OCI-LY3 (cell line): ENCODE measurements around the gene PLD1.

ENCODE experiments used
- H2AFZ ChIP-seq: fragments of 200-600, 300-600 bp; shearing (Covaris generic); 2 replicates; pipeline ENCODE4 v1.6.0; 2014; ENCODE audit warnings: antibody characterized with exemption, low read depth, low read length
- H3K27ac ChIP-seq: fragments of 200-600, 300-600 bp; sonication (generic); 2 replicates; pipeline ENCODE4 v1.5.1; 2014; ENCODE audit warnings: mild to moderate bottlenecking, low read length, moderate library complexity, mixed read lengths
- H3K27me3 ChIP-seq: fragments of 200-600, 300-600 bp; sonication (generic); 2 replicates; pipeline ENCODE4 v1.6.1; 2014; ENCODE audit warnings: low read depth, low read length, mixed read lengths
- H3K36me3 ChIP-seq: fragments of 200-600, 300-600 bp; sonication (generic); replicated peaks from 2 replicates; pipeline ENCODE3; 2014; ENCODE audit warnings: low read depth, low read length, mixed read lengths
- H3K4me1 ChIP-seq: fragments of 300-600, 200-600 bp; sonication (generic); 2 replicates; pipeline ENCODE4 v1.6.1; 2014; ENCODE audit warnings: low read length, mixed read lengths
- H3K4me2 ChIP-seq: fragments of 200-600, 300-600 bp; sonication (generic); 2 replicates; pipeline ENCODE4 v1.6.1; 2014; ENCODE audit warnings: low read length, mixed read lengths
- H3K4me3 ChIP-seq: fragments of 300-600, 200-600 bp; sonication (generic); 2 replicates; pipeline ENCODE4 v1.5.1; 2014; ENCODE audit warnings: antibody characterized with exemption, mild to moderate bottlenecking, low read length, moderate library complexity
- H3K79me2 ChIP-seq: fragments of 300-600, 200-600 bp; shearing (Covaris generic); 2 replicates; pipeline ENCODE4 v1.6.1; 2014; ENCODE audit warnings: mild to moderate bottlenecking, low read length, mixed read lengths
- H3K9ac ChIP-seq: fragments of 300-600, 200-600 bp; shearing (Covaris generic); 2 replicates; pipeline ENCODE4 v1.6.0; 2014; ENCODE audit warnings: mild to moderate bottlenecking, low read length, moderate library complexity
- H3K9me3 ChIP-seq: fragments of 200-600, 300-600 bp; shearing (Covaris generic); 2 replicates; pipeline ENCODE4 v1.6.1; 2014; ENCODE audit warnings: low read length, mixed read lengths; ENCODE audit not compliant: insufficient read depth
- H4K20me1 ChIP-seq: fragments of 200-600, 300-600 bp; sonication (generic); 2 replicates; pipeline ENCODE4 v1.6.1; 2016; ENCODE audit warnings: low read length, mixed read lengths; ENCODE audit not compliant: insufficient read depth
- CTCF ChIP-seq: fragments of 200-600, 300-600 bp; sonication (generic); IDR thresholded peaks from 2 replicates; pipeline ENCODE4 v1.5.1; 2014; ENCODE audit warnings: antibody characterized with exemption, low read length, low read depth
- EZH2phosphoT487 ChIP-seq: fragments of 200-600 bp; shearing (Covaris generic); IDR thresholded peaks from 2 replicates; pipeline ENCODE4 v1.6.1; 2018; ENCODE audit warnings: antibody characterized with exemption, mixed run types, low read depth

The PLD1 gene

GRCh38 chr3:171556574-171557145 is 253.6 kb downstream of the PLD1 start:
- Histone ChIP-seq H3K4me2 (no peak overlapping the region), H3K9me3 (no peaks in the 10 kb centered on the region), H3K27me3 (no peaks in the 10 kb centered on the region), H3K4me3 (no peak overlapping the region), H3K9ac (no peak overlapping the region), H3K79me2 (no peaks in the 10 kb centered on the region), H4K20me1 (no peaks in the 10 kb centered on the region), H3K36me3 (no peaks in the 10 kb centered on the region), H2AFZ (no peak overlapping the region), H3K27ac (no peak overlapping the region), H3K4me1 (peaks cover 2% of the 10 kb centered on the region)
- TF ChIP-seq EZH2phosphoT487: no peak
- no peak for TF ChIP-seq CTCF

- Histone ChIP-seq H3K79me2 (no peaks in the 10 kb centered on the region), H2AFZ (no peak overlapping the region; the same call in 1 of the 2 replicates), H3K27me3 (no peaks in the 10 kb centered on the region), H3K27ac (no peak overlapping the region), H3K36me3 (no peaks in the 10 kb centered on the region), H3K9ac (no peak overlapping the region), H3K4me2 (no peak overlapping the region), H3K4me3 (no peak overlapping the region), H4K20me1 (no peaks in the 10 kb centered on the region), H3K4me1 (no peaks in the 10 kb centered on the region), H3K9me3 (no peaks in the 10 kb centered on the region)
- TF ChIP-seq CTCF: no peak
- no peak for TF ChIP-seq EZH2phosphoT487
These were observed 254.1 kb downstream of the PLD1 start for GRCh38 chr3:171556148-171556547.

- no peak for TF ChIP-seq EZH2phosphoT487
- TF ChIP-seq CTCF: no peak
- Histone ChIP-seq H4K20me1 (no peaks in the 10 kb centered on the region), H3K27me3 (no peaks in the 10 kb centered on the region), H3K4me1 (no peaks in the 10 kb centered on the region), H3K79me2 (no peaks in the 10 kb centered on the region), H3K9me3 (no peaks in the 10 kb centered on the region), H3K9ac (no peak overlapping the region), H2AFZ (no peak overlapping the region), H3K27ac (no peak overlapping the region), H3K4me3 (no peak overlapping the region), H3K36me3 (no peaks in the 10 kb centered on the region), H3K4me2 (no peak overlapping the region)
These were observed 257.2 kb downstream of the PLD1 start for GRCh38 chr3:171553086-171553485.

- no peak overlapping the region for H3K4me3 ChIP-seq
- H3K4me2 ChIP-seq: no peak overlapping the region
- no peak overlapping the region for H3K9ac ChIP-seq
- H3K9me3 ChIP-seq: no peaks in the 10 kb centered on the region
- TF ChIP-seq EZH2phosphoT487 (no peak), CTCF (no peak)
- H3K27me3 ChIP-seq: no peaks in the 10 kb centered on the region
- H2AFZ ChIP-seq: no peak overlapping the region
- H3K36me3 ChIP-seq: no peaks in the 10 kb centered on the region
- no peaks in the 10 kb centered on the region for H3K79me2 ChIP-seq
- no peaks in the 10 kb centered on the region for H3K4me1 ChIP-seq
- H4K20me1 ChIP-seq: no peaks in the 10 kb centered on the region
- no peak overlapping the region for H3K27ac ChIP-seq
These were observed 257.8 kb downstream of the PLD1 start for GRCh38 chr3:171552531-171552930.
